ENCODE data around the gene PTPRB. TPM values are rescaled to one million over a fixed set of nuclear protein-coding genes. Genes with fewer than 3 reads are reported as not detected.

The PTPRB gene
- total RNA-seq, 1 experiment from 2014 or later: 0.17 TPM

DNA sequence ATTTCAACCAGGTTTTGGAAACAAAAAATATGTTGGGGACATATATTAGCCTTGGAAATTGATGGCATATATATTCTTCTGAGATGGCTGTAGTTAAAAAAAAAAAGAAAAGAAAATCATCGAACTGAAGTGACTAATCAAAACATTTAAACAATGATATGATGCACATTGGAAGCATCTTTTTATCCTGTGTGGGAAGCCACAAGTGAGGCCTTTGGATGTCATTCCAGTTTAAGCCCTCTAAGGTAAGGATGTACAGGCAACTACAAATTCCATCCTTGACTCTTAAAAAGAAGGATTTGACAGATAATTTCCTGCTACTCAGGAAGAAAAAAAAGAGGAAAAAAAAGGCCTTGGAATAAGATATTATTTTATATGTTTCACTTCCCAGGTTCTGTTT is 9.6 kb upstream of the PTPRB start:
- DNase-seq (ENCODE audit: low read depth, low spot score): no peak
- intact Hi-C loops (cut with micrococcal nuclease): no loop called here
- RAD21 ChIA-PET (ENCODE audit: low non-redundant PET in 1 of 2, low total read pairs in 2 of 2, uncharacterized antibody in 2 of 2, unreplicated experiment in 2 of 2): no interaction called here
- peaks cover 20 to 40% of the 10 kb centered on the region in 2 experiments for H3K4me1 ChIP-seq (ENCODE audit: control insufficient read depth in 1 of 2, insufficient read depth in 2 of 2, low read length in 2 of 2)
- no peaks in the 10 kb centered on the region for H3K9me3 ChIP-seq (ENCODE audit: control insufficient read depth in 1 of 2, insufficient read depth in 1 of 2, low read depth in 1 of 2, low read length in 2 of 2)
- no peak overlapping the region for H3K27ac ChIP-seq (ENCODE audit: low read depth, low read length)
- no TSS peak for BruUV-seq (replicated peaks)
- no peak overlapping the region for H3K4me3 ChIP-seq (replicated peaks in 1 of 2; ENCODE audit: low read depth in 1 of 2, low read length in 2 of 2)
- H3K4me2 ChIP-seq (ENCODE audit: low read length): peak overlapping the region; percentile 69; the same call in 1 of the 2 replicates
- no peak overlapping the region for H3K9ac ChIP-seq (ENCODE audit: low read length)
- POLR2A ChIA-PET: no interaction called here
- CTCF ChIA-PET: no interaction called here
- ATAC-seq: no peak
- no peaks in the 10 kb centered on the region for H3K9me2 ChIP-seq (ENCODE audit: insufficient read depth)
- H4K20me1 ChIP-seq (ENCODE audit: insufficient read depth): no peaks in the 10 kb centered on the region
- no peaks in the 10 kb centered on the region for H3K27me3 ChIP-seq (ENCODE audit: insufficient read depth, low read length)
- no peaks in the 10 kb centered on the region for H3K36me3 ChIP-seq (ENCODE audit: control insufficient read depth in 1 of 2, insufficient read depth in 2 of 2, low read length in 2 of 2)
- H2AFZ ChIP-seq (ENCODE audit: low read depth, low read length, poor library complexity, severe bottlenecking): peak overlapping the region; percentile 82
- H3K79me2 ChIP-seq (ENCODE audit: insufficient read depth, low read length): no peaks in the 10 kb centered on the region
- TF ChIP-seq FOSL1 (IDR thresholded peaks at IDR 0.05; ENCODE audit: low read depth) (no peak), ELF1 (IDR thresholded peaks at IDR 0.05; ENCODE audit: borderline replicate concordance, low read depth) (no peak), SP1 (IDR thresholded peaks at IDR 0.05; ENCODE audit: low read depth) (no peak), SRF (IDR thresholded peaks at IDR 0.05; ENCODE audit: low read depth) (no peak), SIN3A (IDR thresholded peaks at IDR 0.05; ENCODE audit: low read depth) (no peak), CEBPB (IDR thresholded peaks at IDR 0.05; ENCODE audit: low read depth) (no peak), POLR2A (IDR thresholded peaks at IDR 0.05; ENCODE audit: borderline replicate concordance, extremely low read depth, insufficient read depth, insufficient read length) (no peak), CTCF (IDR thresholded peaks at IDR 0.05 in 2 of 3, conservative IDR thresholded peaks at IDR 0.05 in 1 of 3; ENCODE audit: borderline replicate concordance in 1 of 3, insufficient read depth in 1 of 3, low read depth in 2 of 3, low read length in 2 of 3) (no peak), YY1 (IDR thresholded peaks at IDR 0.05; ENCODE audit: extremely low read depth, insufficient replicate concordance, low read depth, low read length) (no peak), EZH2phosphoT487 (IDR thresholded peaks at IDR 0.05; ENCODE audit: borderline replicate concordance) (no peak), EZH2 (IDR thresholded peaks at IDR 0.05) (no peak), TCF7L2 (IDR thresholded peaks at IDR 0.05; ENCODE audit: borderline replicate concordance, extremely low read depth, insufficient read depth, insufficient read length) (no peak), CBX3 (IDR thresholded peaks at IDR 0.05; ENCODE audit: low read depth) (no peak)
- TF ChIP-seq, protein P1, sequence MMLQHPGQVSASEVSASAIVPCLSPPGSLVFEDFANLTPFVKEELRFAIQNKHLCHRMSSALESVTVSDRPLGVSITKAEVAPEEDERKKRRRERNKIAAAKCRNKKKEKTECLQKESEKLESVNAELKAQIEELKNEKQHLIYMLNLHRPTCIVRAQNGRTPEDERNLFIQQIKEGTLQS (IDR thresholded peaks at IDR 0.05): no peak
- TF ChIP-seq, protein P2, sequence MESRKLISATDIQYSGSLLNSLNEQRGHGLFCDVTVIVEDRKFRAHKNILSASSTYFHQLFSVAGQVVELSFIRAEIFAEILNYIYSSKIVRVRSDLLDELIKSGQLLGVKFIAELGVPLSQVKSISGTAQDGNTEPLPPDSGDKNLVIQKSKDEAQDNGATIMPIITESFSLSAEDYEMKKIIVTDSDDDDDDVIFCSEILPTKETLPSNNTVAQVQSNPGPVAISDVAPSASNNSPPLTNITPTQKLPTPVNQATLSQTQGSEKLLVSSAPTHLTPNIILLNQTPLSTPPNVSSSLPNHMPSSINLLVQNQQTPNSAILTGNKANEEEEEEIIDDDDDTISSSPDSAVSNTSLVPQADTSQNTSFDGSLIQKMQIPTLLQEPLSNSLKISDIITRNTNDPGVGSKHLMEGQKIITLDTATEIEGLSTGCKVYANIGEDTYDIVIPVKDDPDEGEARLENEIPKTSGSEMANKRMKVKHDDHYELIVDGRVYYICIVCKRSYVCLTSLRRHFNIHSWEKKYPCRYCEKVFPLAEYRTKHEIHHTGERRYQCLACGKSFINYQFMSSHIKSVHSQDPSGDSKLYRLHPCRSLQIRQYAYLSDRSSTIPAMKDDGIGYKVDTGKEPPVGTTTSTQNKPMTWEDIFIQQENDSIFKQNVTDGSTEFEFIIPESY (IDR thresholded peaks at IDR 0.05; ENCODE audit: extremely low read depth, insufficient replicate concordance, low read length): no peak
